GM20000 (cell line): ENCODE results near the gene PRDM1.

Experiments used
- DNase-seq: peaks from one replicate; pipeline ENCODE4 v3.0.0; 2012; ENCODE audit warnings: low spot score
- TF ChIP-seq, protein P1 (sequence below): IDR thresholded peaks from 2 replicates; pipeline ENCODE4 v1.5.1; 2012; ENCODE audit warnings: mild to moderate bottlenecking, control low read depth; ENCODE audit errors: extremely low read depth, missing control alignments

The PRDM1 gene

DNA sequence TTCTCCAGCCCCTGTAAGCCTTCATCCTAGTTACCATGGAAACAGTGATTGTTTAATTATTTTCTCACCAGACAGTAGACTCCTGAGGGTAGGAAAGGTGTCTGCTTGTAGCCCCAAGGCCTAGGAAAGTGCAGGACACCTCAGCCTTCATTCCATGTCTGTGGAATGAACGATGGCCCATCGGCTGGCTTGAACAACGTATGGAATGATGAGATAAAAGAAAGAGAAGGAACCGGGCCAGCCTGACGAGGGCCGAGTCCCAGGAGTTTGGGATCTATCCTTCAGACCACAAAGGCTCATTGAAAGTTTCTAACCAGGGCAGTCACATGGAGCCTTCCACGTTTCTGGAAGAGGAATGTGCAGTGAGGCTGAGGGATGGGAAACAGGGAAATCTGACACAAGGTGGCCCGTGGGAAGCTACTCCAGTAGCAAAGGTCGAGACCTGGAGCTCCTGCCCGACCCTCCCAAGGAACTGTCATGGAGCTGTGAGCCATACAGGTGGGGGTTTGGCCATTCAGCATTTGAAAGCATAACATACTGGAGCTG lies 46.1 kb downstream of the PRDM1 start:
- DNase-seq = no peak
- TF ChIP-seq, protein P1, sequence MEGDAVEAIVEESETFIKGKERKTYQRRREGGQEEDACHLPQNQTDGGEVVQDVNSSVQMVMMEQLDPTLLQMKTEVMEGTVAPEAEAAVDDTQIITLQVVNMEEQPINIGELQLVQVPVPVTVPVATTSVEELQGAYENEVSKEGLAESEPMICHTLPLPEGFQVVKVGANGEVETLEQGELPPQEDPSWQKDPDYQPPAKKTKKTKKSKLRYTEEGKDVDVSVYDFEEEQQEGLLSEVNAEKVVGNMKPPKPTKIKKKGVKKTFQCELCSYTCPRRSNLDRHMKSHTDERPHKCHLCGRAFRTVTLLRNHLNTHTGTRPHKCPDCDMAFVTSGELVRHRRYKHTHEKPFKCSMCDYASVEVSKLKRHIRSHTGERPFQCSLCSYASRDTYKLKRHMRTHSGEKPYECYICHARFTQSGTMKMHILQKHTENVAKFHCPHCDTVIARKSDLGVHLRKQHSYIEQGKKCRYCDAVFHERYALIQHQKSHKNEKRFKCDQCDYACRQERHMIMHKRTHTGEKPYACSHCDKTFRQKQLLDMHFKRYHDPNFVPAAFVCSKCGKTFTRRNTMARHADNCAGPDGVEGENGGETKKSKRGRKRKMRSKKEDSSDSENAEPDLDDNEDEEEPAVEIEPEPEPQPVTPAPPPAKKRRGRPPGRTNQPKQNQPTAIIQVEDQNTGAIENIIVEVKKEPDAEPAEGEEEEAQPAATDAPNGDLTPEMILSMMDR = no peak

DNA sequence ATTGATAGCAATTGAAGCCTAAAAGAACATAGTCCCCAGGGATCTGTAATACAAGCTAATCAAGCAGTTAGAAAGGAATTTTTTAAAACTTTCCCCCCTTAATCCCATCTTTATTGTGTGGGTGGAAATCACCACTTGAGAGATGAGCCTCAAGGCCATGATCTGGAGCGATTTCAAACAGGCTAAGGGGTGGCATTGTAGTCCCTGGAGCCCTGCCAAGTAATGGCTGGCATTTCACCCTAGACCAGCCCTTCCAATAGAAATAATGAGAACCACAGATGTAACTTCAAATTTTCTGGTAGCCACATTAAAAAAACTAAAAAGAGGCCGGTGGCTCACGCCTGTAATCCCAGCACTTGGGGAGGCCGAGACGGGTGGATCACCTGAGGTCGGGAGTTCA lies 46.9 kb downstream of the PRDM1 start:
- TF ChIP-seq, protein P1 = no peak
- no peak for DNase-seq

DNA sequence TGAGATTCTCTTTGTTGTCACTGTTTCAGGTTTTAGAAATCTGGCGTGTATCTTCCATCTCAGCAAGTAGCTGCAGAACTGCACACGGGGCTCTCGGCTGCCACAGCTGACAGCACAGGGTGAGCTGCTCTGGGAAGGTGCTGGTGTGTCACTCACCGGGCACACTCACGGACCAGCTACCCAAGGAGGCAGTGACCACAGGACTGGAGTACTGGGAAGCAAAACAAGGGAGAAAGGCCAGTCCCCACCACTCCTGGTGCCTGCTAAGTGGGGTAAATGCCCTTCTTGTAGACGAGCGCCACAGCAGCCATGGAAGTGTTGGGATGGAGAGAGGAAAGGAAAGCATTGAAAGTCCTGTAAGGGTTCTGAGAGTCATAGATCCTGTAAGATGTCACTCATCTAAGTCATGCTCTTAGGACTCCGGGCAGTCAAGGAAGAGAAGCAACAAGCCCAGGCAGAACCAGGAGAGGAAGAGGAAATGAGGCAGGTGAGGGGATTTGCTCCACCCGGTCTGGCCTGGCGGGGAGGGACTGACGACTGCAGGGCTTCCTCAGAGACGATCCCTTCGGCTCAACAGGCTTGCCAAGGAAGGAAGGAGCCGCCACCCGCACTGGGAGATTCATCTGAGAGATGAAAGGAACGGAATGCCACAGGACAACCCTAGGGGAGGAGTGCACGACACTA lies 48.1 kb downstream of the PRDM1 start:
- no peak for DNase-seq
- TF ChIP-seq, protein P1 = no peak

DNA sequence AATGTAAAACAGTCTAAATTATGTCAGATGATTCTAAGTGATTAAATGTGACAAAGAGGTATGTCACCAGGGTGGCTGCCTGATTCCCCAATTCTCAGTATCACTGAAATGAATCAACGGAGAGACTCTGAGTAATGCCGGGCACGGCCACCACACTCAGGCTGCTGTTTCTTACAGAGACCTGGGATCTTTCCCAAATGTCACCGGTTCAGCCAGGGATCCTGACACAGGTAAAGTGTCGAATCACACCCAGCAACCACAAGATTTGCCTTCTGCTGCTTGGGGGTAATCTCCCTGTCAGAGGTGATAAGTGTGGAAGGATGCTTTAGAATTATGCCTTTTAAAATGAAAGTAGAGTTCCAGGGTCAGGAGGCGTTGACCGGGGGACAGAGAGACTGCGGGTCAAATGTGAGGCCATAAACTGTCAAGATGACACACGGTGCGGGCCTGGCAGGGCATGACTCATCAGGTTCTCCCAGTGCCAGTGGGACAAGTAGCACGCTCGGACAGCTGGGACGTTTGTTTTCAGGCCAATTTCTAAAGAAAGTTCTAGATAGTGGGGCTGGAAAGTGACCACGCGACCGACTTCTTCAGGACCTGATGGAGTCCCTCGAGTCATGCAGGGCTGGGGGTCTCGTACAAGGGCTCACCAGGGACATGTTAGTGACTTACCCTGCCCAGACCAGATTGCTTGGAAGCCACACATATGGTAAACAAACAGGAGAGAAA lies 48.9 kb downstream of the PRDM1 start:
- DNase-seq = no peak

DNA sequence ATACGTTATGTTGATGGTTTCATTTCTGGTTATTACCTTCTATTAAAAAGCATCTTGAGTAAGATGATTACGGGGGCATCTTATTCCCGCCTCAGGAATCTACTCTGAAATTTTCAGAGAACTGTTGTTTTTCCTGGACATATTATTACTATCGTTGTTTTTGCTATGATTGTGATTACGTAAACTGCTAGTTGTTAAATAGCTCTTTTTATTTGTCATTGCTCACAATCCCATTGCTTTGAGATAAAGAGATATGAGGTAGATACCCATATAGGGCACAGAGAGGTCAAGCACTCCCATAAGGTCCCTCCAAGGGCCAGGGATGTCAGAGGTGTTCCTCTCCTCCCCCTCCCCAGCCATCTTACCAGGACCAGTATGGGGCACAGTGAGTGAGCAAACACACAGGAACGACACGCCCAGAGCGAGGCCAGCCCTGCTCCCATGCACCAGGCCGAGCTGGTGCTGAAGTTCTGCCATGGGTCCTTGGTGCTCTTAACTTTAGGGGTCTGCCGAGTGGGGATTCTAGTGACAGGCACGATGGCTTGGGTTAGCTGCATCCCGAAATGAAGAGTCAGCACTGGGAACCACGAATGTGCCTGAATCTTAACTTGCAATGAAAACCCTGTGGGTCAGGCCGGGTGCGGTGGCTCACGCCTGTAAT lies 49.9 kb downstream of the PRDM1 start:
- TF ChIP-seq, protein P1 = no peak
- no peak for DNase-seq

More for the DNA sequence above, 48.9 kb downstream of the PRDM1 start:
- TF ChIP-seq, protein P1 = no peak

DNA sequence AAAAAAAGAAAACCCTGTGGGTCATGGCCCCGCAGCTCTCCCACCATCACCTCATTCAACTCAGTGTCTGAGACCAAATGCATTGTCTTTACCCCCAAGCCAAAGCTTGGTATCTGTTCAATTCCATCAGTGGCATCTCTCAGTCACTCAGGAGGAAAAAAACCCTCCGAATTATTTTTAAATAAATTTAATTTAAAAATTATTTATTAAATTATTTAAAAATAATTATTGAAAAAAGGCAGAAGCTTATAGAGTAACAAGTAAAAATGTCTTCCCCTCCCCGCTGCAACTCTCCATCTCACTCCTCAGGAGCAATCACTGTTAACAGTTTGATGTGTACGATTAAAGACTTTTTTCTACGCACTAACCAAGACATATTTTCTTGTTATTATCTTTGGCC lies 50.7 kb downstream of the PRDM1 start:
- TF ChIP-seq, protein P1 = no peak
- no peak for DNase-seq

DNA sequence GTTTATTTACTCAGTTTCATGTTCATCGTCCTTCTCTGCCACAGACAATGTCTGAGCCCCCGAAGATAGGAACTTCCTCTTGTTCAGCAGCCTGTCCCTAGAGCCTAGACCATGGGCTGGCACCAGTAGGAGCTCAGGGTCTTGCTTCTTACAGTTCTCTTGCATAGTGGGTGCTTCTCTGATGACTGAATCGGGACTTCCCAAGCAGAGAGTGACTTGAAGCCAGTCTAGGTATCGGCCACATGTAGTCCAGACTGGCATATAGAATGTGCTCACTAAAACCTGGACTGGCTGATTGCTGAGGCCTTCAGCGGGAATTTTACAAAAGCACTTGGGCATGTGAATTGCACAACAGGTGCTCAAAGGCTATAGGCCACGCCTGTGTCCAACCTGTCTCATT lies 52.0 kb downstream of the PRDM1 start:
- TF ChIP-seq, protein P1 = no peak
- no peak for DNase-seq
